Measurements from ENCODE around the gene CHD5.

The CHD5 gene

GRCh38 chr1:6205849-6206519, 25.9 kb upstream of the CHD5 start, which contains the start of gene RNF207:
Gene RNF207 (plus strand): TSS chr1:6206119. CDS start chr1:6206536, 417 bp downstream.
- no peak for DNase-seq (ENCODE audit: low read depth)
- H3K4me3 ChIP-seq (ENCODE audit: low read depth, low read length): peak within 1 kb of the TSS; percentile 48

GRCh38 chr1:6202256-6202655, 22.1 kb upstream of the CHD5 start:
- no peak for DNase-seq (ENCODE audit: low read depth)
- no peak overlapping the region for H3K4me3 ChIP-seq (ENCODE audit: low read depth, low read length)

- H3K4me3 ChIP-seq (ENCODE audit: low read depth, low read length): peak overlapping the region; percentile 99
- DNase-seq (ENCODE audit: low read depth): no peak
These were observed 20.2 kb upstream of the CHD5 start for GRCh38 chr1:6200188-6200809.

- H3K4me3 ChIP-seq (ENCODE audit: low read depth, low read length): peak within 1 kb of the TSS; percentile 99
- DNase-seq (ENCODE audit: low read depth): peak; percentile 98
These were observed 19.4 kb upstream of the CHD5 start, which contains the start of gene RPL22 for GRCh38 chr1:6199298-6200187. Gene RPL22 (minus strand): TSS chr1:6199595. CDS start chr1:6199573, 22 bp downstream.

- no peak for DNase-seq (ENCODE audit: low read depth)
These were observed 18.7 kb upstream of the CHD5 start for GRCh38 chr1:6198646-6199297.

GRCh38 chr1:6197746-6198427, 17.8 kb upstream of the CHD5 start:
- H3K4me3 ChIP-seq (ENCODE audit: low read depth, low read length): peak overlapping the region; percentile 99
- no peak for DNase-seq (ENCODE audit: low read depth)

More at GRCh38 chr1:6198646-6199297, 18.7 kb upstream of the CHD5 start:
- peak overlapping the region; percentile 99 for H3K4me3 ChIP-seq (ENCODE audit: low read depth, low read length)

- DNase-seq (ENCODE audit: low read depth): no peak
- no peak overlapping the region for H3K4me3 ChIP-seq (ENCODE audit: low read depth, low read length)
These were observed 11.8 kb upstream of the CHD5 start for GRCh38 chr1:6191968-6192367.

- H3K4me3 ChIP-seq (ENCODE audit: low read depth, low read length): no peak overlapping the region
- no peak for DNase-seq (ENCODE audit: low read depth)
These were observed 8.3 kb upstream of the CHD5 start for GRCh38 chr1:6188466-6188865.

GRCh38 chr1:6185635-6186382, 5.7 kb upstream of the CHD5 start:
- DNase-seq (ENCODE audit: low read depth): no peak
- H3K4me3 ChIP-seq (ENCODE audit: low read depth, low read length): no peak overlapping the region

GRCh38 chr1:6185151-6185550, 5.0 kb upstream of the CHD5 start:
- H3K4me3 ChIP-seq (ENCODE audit: low read depth, low read length): no peak overlapping the region
- peak; percentile 26 for DNase-seq (ENCODE audit: low read depth)

- DNase-seq (ENCODE audit: low read depth): no peak
- H3K4me3 ChIP-seq (ENCODE audit: low read depth, low read length): no peak overlapping the region
These were observed 4.1 kb upstream of the CHD5 start for GRCh38 chr1:6184083-6184783.

- no peak for DNase-seq (ENCODE audit: low read depth)
- H3K4me3 ChIP-seq (ENCODE audit: low read depth, low read length): no peak overlapping the region
These were observed 3.4 kb upstream of the CHD5 start for GRCh38 chr1:6183520-6183989.

- no peak overlapping the region for H3K4me3 ChIP-seq (ENCODE audit: low read depth, low read length)
- no peak for DNase-seq (ENCODE audit: low read depth)
These were observed 1.2 kb upstream of the CHD5 start for GRCh38 chr1:6181347-6181770.

- no peak for DNase-seq (ENCODE audit: low read depth)
- no peak overlapping the region for H3K4me3 ChIP-seq (ENCODE audit: low read depth, low read length)
These were observed 688 bp upstream of the CHD5 start for GRCh38 chr1:6180707-6181311.

- H3K4me3 ChIP-seq (ENCODE audit: low read depth, low read length): peak overlapping the region; percentile 18
- DNase-seq (ENCODE audit: low read depth): no peak
These were observed 451 bp downstream of the CHD5 start for GRCh38 chr1:6179564-6180175.

- no peak for DNase-seq (ENCODE audit: low read depth)
- no peak overlapping the region for H3K4me3 ChIP-seq (ENCODE audit: low read depth, low read length)
These were observed 1.2 kb downstream of the CHD5 start for GRCh38 chr1:6178751-6179563.

Data from skeletal muscle cell (primary cell).